ENCODE data around the gene STUM. TPM values are rescaled to one million over a fixed set of nuclear protein-coding genes. Genes with fewer than 3 reads are reported as not detected.
"Not testable (repeated sequence)": the region's sequence is repeated elsewhere in the genome, so short reads cannot be mapped to it uniquely, and the experiment has no call there.

STUM gene
- total RNA-seq, 1 donor: not detected

DNA sequence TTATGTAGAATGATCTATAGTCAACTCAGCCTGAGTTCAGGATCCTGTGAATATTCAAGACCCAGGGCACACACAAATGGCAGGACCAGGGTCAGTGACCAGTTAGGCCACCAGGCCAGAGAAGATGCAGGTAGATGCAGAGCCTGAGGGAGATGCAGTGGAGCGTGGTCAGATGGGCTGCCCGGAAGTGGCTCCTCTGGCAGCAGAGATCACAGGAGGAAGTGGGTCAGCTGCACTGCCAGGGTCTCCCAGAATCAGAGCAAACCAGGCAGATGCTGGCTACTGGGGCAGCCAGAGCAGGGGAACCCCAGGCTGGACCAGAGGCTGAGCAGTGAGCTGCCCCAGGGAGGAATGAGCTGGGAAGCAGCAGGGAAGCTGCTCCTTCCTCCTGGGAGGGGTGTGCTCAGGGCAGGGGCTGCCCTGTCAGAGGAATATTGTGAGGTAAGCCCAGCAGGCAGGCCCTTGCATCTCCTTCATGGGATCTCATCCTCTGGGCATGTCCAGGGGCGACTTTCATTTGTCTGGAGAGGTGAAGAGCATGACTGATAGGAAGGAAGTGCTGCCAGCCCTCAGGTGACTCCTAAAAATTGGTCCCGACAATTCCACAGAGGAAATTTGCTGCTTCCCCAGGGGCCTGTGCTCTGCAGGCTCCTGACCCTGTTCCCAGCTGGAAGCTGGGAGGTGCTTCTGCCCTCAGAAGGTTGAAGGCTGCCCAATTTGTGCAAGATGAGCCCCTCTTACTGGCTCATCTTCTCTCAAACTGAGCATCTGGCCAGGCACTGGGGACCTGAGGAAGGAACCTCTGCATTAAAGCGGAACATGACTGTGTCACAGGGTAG is 49.3 kb downstream of the STUM start:
- DNase-seq (ENCODE audit: low read depth): no peak
- TF ChIP-seq, protein P1, sequence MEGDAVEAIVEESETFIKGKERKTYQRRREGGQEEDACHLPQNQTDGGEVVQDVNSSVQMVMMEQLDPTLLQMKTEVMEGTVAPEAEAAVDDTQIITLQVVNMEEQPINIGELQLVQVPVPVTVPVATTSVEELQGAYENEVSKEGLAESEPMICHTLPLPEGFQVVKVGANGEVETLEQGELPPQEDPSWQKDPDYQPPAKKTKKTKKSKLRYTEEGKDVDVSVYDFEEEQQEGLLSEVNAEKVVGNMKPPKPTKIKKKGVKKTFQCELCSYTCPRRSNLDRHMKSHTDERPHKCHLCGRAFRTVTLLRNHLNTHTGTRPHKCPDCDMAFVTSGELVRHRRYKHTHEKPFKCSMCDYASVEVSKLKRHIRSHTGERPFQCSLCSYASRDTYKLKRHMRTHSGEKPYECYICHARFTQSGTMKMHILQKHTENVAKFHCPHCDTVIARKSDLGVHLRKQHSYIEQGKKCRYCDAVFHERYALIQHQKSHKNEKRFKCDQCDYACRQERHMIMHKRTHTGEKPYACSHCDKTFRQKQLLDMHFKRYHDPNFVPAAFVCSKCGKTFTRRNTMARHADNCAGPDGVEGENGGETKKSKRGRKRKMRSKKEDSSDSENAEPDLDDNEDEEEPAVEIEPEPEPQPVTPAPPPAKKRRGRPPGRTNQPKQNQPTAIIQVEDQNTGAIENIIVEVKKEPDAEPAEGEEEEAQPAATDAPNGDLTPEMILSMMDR (IDR thresholded peaks at IDR 0.05; ENCODE audit: insufficient read depth, low read length): no peak
- no peak overlapping the region for H3K4me3 ChIP-seq (ENCODE audit: low read depth, low read length)

GRCh38 chr1:226598455-226598849 is 49.9 kb downstream of the STUM start:
- TF ChIP-seq, protein P1 (IDR thresholded peaks at IDR 0.05; ENCODE audit: insufficient read depth, low read length): no peak
- no peak overlapping the region for H3K4me3 ChIP-seq (ENCODE audit: low read depth, low read length)
- DNase-seq (ENCODE audit: low read depth): no peak

DNA sequence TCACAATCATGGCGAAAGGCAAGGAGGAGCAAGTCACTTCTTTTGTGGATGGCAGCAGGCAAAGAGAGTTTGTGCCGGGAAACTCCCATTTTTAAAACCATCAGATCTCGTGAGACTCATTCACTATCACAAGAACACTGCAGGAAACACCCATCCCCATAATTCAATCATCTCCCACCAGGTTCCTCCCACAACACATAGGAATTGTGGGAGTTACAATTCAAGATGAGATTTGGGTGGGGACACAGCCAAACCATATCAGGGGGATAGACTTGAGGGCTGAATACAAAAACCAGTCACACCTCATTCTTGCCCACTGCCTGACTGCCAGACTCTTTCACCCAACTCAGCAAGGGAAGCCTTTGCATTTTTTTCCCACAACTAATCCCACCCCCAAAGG is 50.4 kb downstream of the STUM start:
- H3K4me3 ChIP-seq (ENCODE audit: low read depth, low read length); DNase-seq (ENCODE audit: low read depth): not testable (repeated sequence)

- TF ChIP-seq, protein P1 (IDR thresholded peaks at IDR 0.05; ENCODE audit: insufficient read depth, low read length): no peak
- no peak overlapping the region for H3K4me3 ChIP-seq (ENCODE audit: low read depth, low read length)
- DNase-seq (ENCODE audit: low read depth): no peak
Observed at GRCh38 chr1:226599636-226600238, 51.2 kb downstream of the STUM start.

- TF ChIP-seq, protein P1 (IDR thresholded peaks at IDR 0.05; ENCODE audit: insufficient read depth, low read length): no peak
- DNase-seq (ENCODE audit: low read depth): no peak
- H3K4me3 ChIP-seq (ENCODE audit: low read depth, low read length): no peak overlapping the region
Observed at GRCh38 chr1:226600254-226600653, 51.7 kb downstream of the STUM start.

GRCh38 chr1:226601456-226601855 is 52.9 kb downstream of the STUM start:
- TF ChIP-seq, protein P1 (IDR thresholded peaks at IDR 0.05; ENCODE audit: insufficient read depth, low read length): no peak
- H3K4me3 ChIP-seq (ENCODE audit: low read depth, low read length): no peak overlapping the region
- no peak for DNase-seq (ENCODE audit: low read depth)

DNA sequence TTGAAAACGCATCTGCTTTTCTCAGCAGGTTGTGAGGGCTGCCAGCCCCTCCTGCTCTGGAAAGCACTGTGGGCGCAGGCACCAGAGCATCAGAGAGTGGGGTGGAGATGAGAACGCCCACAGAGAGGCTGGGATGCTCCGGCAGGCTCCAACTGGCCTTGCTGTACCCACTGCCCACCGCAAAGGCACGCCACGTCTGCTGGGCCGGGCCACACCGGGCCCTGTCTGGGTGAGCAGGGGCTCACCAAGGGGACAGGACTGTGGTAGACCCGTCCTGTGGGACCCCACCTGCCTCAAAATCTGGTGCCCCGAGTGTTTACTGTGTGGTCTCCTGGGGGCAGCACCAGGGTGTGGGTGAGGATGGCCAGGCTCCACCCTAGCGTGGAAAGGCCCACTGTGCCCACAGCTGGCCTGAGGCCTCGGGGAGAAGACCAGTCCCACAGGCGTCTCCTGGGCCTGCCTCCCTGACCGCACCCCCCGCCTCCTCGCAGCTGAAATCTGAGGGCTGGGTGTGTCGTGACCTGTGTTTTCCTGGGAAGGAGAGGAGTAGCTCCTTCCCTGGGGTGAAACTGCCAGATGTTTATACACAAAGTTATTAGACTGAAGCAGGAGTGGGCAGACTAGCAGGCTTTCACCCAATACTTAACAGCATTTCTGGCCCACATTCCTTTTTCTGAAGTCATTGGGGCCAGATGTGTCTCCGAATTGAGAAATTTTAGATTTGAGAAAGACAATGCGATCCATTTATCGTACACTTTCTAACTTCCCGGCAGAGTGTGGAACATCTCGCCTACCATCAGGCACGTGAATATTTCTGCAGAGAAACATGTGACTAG is 53.8 kb downstream of the STUM start:
- no peak overlapping the region for H3K4me3 ChIP-seq (ENCODE audit: low read depth, low read length)
- TF ChIP-seq, protein P1 (IDR thresholded peaks at IDR 0.05; ENCODE audit: insufficient read depth, low read length): no peak
- peak; percentile 94 for DNase-seq (ENCODE audit: low read depth)

Measured in fibroblast of the aortic adventitia (primary cell).